Motor neuron (in vitro differentiated cells): ENCODE data around the gene NKX3-2. TPM values are rescaled to one million over a fixed set of nuclear protein-coding genes. Genes with fewer than 3 reads are reported as not detected.
A peak's percentile ranks its signal among the peaks of the same experiment; 100 is the strongest.

Experiments
- ATAC-seq, 8 experiments: fragments of 200-7000 bp; cut with Tn5 transposase; replicated peaks in 6 of 8; 2 replicates each; pipeline ENCODE4 v1.8.0; 2021; ENCODE audit warnings: mild to moderate bottlenecking in 8 of 8, moderate library complexity in 8 of 8
- H3K27ac ChIP-seq, 2 donors: fragments of 250-450 bp; sonication (Bioruptor Pico); 2 replicates each; pipeline ENCODE4 v1.9.0; 2021; ENCODE audit warnings: antibody characterized with exemption in 2 of 2, mild to moderate bottlenecking in 2 of 2, moderate library complexity in 1 of 2
- H3K4me1 ChIP-seq, 2 donors: fragments of 250-450 bp; sonication (Bioruptor Pico); replicated peaks in 1 of 2; 2 replicates each; pipeline ENCODE4 v1.6.1; 2021; ENCODE audit warnings: antibody characterized with exemption in 2 of 2, mild to moderate bottlenecking in 2 of 2, moderate library complexity in 1 of 2
- H3K4me3 ChIP-seq, 5 donors: fragments of 250-450 bp; sonication (Bioruptor Pico); 2 replicates each; pipeline ENCODE4 v1.9.0; 2021; ENCODE audit warnings: antibody characterized with exemption in 5 of 5, mild to moderate bottlenecking in 5 of 5, moderate library complexity in 4 of 5
- WGBS, 10 experiments: fragments of 450-650 bp; shearing (Covaris generic); methylation state at CpG; one replicate each; pipeline ENCODE4 v1.0.0; 2022; 5-methylcytosine and 5-hydroxymethylcytosine counted together
- in situ Hi-C, 9 experiments: fragments of 400-800 bp; cut with MboI; loops; one replicate each; pipeline ENCODE4 v1.15.0; 2021; ENCODE audit warnings: low sequenced_read_pairs in 9 of 9, low pct_unique_long_range_greater_than_20kb in 2 of 9; ENCODE audit not compliant: unreplicated experiment in 9 of 9
- total RNA-seq, 8 experiments: library from RNA; unstranded; fragments of 300-600 nt; gene quantifications; 2 replicates each; pipeline versions ENCODE4 v1.2.3 to v1.2.4, GENCODE V29; 2022

The NKX3-2 gene
- total RNA-seq, 8 experiments from 2014 or later, result 0.43 to 24.3 (median 1.0) TPM

DNA sequence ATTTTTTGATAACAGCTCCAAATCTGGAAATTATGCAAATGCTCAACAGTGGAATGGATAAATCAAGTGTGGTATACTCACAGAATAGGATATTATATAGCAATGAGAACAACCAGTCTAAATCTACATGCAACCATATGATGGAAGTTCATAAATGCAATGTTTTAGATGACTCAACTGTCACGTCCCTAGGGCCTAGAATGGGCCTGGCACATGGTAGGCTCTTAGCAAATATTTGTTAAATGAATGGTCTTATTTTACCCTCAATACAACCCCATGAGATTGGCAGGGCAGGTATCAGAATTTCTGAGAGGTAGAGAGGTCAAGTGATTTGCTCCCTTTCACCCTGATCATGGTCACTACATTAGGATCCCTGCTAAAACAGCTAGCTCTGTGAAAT is 14.6 kb upstream of the NKX3-2 start:
- Histone ChIP-seq H3K27ac (no peak overlapping the region), H3K4me3 (no peak overlapping the region), H3K4me1 (no peaks in the 10 kb centered on the region)
- ATAC-seq, result no peak
- 43 to 100% (median 60%) methylated on average over 1 of the region's 1 CpG; no CpG with 5 or more reads in 4 of the 10 experiments for WGBS, 10 experiments
- in situ Hi-C loops, result loop anchor here in 2 of 9 experiments (10.0 to 25.0 kb wide), 2 partner anchors 704 to 822 kb away; no protein-coding TSS in a partner anchor

DNA sequence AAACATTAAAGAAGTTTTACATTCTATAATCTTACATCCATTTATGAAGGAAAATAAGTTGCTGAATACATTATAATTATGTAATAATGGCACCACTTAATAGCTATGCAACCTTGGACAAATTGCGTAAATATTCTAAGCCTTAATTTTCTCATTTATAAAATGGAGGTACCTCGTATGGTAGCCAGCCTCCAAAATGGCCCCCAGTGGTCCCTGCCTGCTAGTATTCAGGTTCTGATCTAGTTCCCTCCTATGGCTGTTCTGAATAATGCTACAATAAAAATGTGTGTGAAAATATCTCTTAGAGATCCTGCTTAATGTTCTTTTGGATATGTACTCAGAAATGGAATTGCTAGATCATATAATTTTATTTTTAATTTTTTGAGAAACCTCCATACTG is 11.0 kb upstream of the NKX3-2 start:
- Histone ChIP-seq H3K4me3 (no peak overlapping the region), H3K4me1 (no peaks in the 10 kb centered on the region), H3K27ac (no peak overlapping the region)
- in situ Hi-C loops, result loop anchor here in 2 of 9 experiments (10.0 to 25.0 kb wide), 2 partner anchors 701 to 818 kb away; no protein-coding TSS in a partner anchor
- 41 to 100% (median 80%) methylated on average over 1 to 2 of the region's 2 CpGs; no CpG with 5 or more reads in 3 of the 10 experiments for WGBS, 10 experiments
- ATAC-seq, result no peak

DNA sequence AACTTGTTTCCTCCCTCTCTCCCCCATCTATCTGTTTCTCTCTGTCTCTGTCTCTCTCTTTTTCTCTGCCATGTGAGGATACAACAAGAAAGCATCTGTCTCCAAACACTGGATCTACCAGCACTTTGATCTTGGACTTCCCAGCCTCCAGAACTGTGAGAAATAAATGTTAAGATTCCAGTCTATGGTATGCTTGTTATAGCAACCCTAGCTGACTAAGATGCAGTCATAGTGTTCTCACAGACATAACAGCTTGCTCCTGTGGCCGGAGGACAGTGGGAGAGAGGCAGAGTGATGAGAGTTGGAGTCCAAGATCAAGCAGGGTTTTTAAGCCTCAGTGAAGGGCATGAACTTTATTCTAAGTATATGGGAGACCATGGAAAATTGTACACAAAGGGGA is 8.8 kb upstream of the NKX3-2 start:
- WGBS, 10 experiments, result 20 to 100% (median 75%) methylated on average over 1 of the region's 1 CpG; no CpG with 5 or more reads in 3 of the 10 experiments
- in situ Hi-C loops, result loop anchor here in 2 of 9 experiments (10.0 to 25.0 kb wide), 2 partner anchors 698 to 816 kb away; no protein-coding TSS in a partner anchor

DNA sequence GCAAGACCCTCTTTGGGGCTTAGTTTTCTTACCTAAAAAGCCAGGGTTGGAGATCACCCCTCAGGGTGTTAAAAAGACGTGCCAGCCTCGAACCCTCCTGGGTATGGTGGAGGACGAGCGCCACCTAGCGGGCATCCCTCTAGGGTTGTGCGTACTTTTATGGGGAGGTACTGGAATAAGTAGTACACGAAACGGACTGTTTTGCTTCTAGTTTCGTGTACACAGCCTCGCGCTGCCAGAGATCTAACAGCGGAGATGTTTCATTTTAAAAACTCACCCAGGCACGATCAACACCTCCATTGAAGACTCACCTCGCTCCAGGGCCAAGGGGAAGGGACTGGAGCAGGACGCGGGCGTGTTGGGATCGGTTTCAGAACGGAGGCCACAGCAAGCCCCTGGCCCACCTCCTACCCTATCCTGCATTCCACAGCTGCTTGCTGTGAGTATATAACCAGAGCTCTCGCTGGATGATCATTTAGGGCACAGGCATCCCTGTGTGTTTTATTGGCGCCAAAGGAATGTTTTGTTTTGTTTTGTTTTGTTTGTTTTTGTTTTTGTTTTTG is 4.8 kb upstream of the NKX3-2 start:
- in situ Hi-C loops, result loop anchor here in 8 of 9 experiments (10.0 to 25.0 kb wide), 4 partner anchors 687 to 812 kb away; no protein-coding TSS in a partner anchor
- H3K4me1 ChIP-seq, result peaks cover 4 to 5% of the 10 kb centered on the region in 2 donors
- H3K27ac ChIP-seq, result no peak overlapping the region
- 0 to 40% (median 3%) methylated on average over 1 to 16 of the region's 21 CpGs; no CpG with 5 or more reads in 1 of the 10 experiments for WGBS, 10 experiments
- ATAC-seq, result peak in 7 of 8 experiments; percentile 17 to 45 (median 26)
- peak overlapping the region in 4 of 5 donors; percentile 6 to 23 (median 14) for H3K4me3 ChIP-seq

More for the DNA sequence above, 8.8 kb upstream of the NKX3-2 start:
- Histone ChIP-seq H3K27ac (no peak overlapping the region), H3K4me3 (no peak overlapping the region), H3K4me1 (no peaks in the 10 kb centered on the region)
- no peak for ATAC-seq

DNA sequence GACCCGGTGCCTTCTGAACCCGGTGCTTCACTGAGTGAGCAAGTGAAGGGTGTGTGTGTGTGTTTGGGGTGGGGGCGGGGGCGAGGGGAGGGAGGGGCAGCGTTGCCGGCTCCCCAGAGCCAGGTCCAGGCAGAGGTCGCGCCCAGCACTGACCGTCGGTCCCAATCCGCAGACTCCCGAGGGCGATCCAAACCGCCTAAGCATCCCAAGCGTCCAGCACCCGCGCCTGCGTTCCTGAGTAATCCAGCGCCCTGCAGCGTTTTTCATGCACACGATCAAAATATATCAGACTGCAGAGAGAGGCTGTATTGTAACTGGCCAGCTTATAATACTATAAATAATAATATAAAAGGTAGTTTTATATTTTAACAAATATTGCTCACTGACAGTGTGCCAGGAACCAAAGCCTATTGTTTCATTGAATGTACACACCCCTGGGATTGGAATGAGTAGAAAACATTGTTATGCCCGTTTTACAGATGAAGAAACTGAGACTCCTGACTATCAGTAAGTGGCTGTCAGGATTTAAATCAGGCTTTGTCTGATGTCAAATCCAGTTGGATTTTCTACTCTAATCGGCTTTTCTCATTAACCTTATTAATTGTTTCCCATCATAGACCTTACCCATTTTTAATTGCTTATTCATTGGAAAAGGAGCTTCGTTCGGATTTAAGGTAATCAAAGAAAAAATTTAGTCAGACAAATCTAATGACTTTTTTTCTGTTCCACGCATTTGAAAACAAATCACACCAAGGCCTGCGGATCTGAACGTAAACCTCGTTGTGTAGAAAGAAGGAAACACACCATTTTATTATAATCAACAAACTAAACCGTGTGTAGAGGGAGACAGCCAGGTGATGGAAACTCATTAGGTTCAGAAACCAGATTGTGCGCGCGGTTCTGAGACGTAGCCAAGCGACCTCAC is 4.0 kb upstream of the NKX3-2 start:
- WGBS, 10 experiments, result 0 to 60% (median 20%) methylated on average over 1 to 26 of the region's 35 CpGs
- ATAC-seq, result no peak
- H3K4me3 ChIP-seq, result peak overlapping the region in 4 of 5 donors; percentile 25 to 46 (median 32)
- no peak overlapping the region for H3K27ac ChIP-seq
- H3K4me1 ChIP-seq, result peaks cover 5 to 7% of the 10 kb centered on the region in 2 donors
- in situ Hi-C loops, result loop anchor here in 8 of 9 experiments (10.0 to 25.0 kb wide), 4 partner anchors 686 to 811 kb away; no protein-coding TSS in a partner anchor

GRCh38 chr4:13547485-13548041 is 3.3 kb upstream of the NKX3-2 start:
- 0% methylated on average over 1 to 7 of the region's 56 CpGs; no CpG with 5 or more reads in 7 of the 10 experiments for WGBS, 10 experiments
- in situ Hi-C loops, result loop anchor here in 8 of 9 experiments (10.0 to 25.0 kb wide), 4 partner anchors 685 to 810 kb away; no protein-coding TSS in a partner anchor
- peak overlapping the region; percentile 18 to 46 (median 28) for H3K4me3 ChIP-seq

DNA sequence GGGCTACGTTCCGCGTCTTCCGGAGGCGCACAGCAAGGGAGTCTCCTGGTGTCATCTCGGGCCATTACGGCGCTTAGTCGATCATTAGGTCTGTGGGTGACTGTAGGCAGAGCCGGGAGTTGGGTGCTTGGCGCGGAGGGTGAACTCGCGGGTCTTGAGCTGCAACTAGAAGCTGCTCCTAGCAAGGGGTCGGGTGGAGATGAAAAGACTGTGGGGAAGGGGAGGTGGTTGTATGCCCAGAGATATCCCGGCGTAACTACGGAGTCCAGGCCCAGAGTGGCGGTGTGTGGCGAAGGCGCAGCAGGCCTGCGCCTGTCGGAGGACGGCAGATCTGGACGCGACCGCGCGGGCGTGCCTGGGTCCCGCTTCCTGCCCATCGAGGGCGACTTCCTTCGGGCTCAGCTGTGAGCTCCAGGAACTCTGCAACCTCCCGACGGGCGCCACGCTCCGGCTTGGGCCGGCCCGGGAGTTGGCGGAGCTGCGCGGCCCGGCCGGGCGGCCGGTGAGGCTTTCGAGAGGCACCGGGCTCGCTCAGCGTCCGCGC is 2.7 kb upstream of the NKX3-2 start:
- in situ Hi-C loops, result loop anchor here in 8 of 9 experiments (10.0 to 25.0 kb wide), 4 partner anchors 685 to 810 kb away; no protein-coding TSS in a partner anchor
- Histone ChIP-seq H3K27ac (no peak overlapping the region), H3K4me1 (peaks cover 5 to 12% of the 10 kb centered on the region in 2 donors), H3K4me3 (peak overlapping the region; percentile 18 to 46 (median 28))
- WGBS, 10 experiments, result 0 to 24% (median 16%) methylated on average over 3 to 19 of the region's 54 CpGs; no CpG with 5 or more reads in 5 of the 10 experiments
- peak in 4 of 8 experiments; percentile 0 to 9 (median 5) for ATAC-seq

More at GRCh38 chr4:13547485-13548041, 3.3 kb upstream of the NKX3-2 start:
- Histone ChIP-seq H3K27ac (no peak overlapping the region), H3K4me1 (peaks cover 5 to 8% of the 10 kb centered on the region in 2 donors)
- peak in 3 of 8 experiments; percentile 1 to 7 (median 2) for ATAC-seq

DNA sequence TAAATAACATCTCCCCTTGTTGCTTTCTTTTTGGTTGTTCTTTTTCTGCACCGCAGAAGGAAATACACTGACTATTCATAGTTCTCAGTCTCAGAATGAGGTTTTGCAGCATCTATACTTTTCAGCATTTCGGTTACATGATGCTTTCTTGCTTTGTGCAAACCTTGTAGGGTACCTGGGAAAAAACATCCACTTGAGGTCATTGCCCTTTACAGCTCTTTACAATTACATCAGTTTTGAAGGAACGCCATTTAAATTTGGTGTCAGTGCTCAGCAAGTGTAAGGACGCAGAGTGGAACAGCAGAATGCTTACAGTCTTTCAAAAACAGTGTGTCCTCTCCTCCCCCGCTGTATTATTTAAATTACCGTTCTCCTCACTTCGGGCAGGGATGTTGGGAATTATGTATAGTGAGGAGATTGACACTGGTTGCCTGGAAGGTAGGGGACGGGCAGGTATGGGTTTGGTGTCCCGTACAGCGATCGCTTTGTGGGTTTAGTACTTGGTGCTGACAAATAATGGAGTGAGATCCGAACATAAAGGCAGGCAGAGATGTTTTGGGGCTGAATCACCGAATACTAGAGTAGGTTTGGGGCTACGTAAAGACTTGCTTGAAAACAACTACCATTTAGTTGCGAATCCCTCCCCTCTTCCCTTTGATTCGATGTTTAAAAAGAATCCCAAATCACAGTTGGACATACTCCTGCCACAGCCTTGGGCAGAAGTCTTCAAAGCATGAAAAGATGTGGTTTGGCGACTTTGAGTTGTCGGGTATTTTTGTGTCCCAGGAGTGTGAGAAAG is 2.0 kb upstream of the NKX3-2 start:
- no peak for ATAC-seq
- H3K27ac ChIP-seq, result no peak overlapping the region
- 11 to 70% (median 31%) methylated on average over 2 to 16 of the region's 18 CpGs for WGBS, 10 experiments
- in situ Hi-C loops, result loop anchor here in 8 of 9 experiments (10.0 to 25.0 kb wide), 4 partner anchors 684 to 809 kb away; no protein-coding TSS in a partner anchor
- H3K4me3 ChIP-seq, result peak overlapping the region in 1 of 5 donors; percentile 46
- H3K4me1 ChIP-seq, result peaks cover 5 to 15% of the 10 kb centered on the region in 2 donors

- Histone ChIP-seq H3K27ac (no peak overlapping the region), H3K4me3 (peak overlapping the region; percentile 34 to 70 (median 48)), H3K4me1 (peaks cover 5 to 15% of the 10 kb centered on the region in 2 donors)
- no peak for ATAC-seq
- WGBS, 10 experiments, result 3 to 43% (median 12%) methylated on average over 3 to 8 of the region's 8 CpGs
- in situ Hi-C loops, result loop anchor here in 8 of 9 experiments (10.0 to 25.0 kb wide), 4 partner anchors 683 to 808 kb away; no protein-coding TSS in a partner anchor
These were observed 1.1 kb upstream of the NKX3-2 start for GRCh38 chr4:13545394-13545808.

GRCh38 chr4:13544606-13545393 is 492 bp upstream of the NKX3-2 start:
- peak; percentile 69 to 87 (median 84) for ATAC-seq
- in situ Hi-C loops, result loop anchor here in 8 of 9 experiments (10.0 to 25.0 kb wide), 4 partner anchors 682 to 807 kb away; no protein-coding TSS in a partner anchor
- Histone ChIP-seq H3K27ac (peak overlapping the region; percentile 16 to 23), H3K4me1 (peaks cover 5 to 15% of the 10 kb centered on the region in 2 donors), H3K4me3 (peak overlapping the region; percentile 34 to 70 (median 48))
- WGBS, 10 experiments, result 0 to 50% (median 0%) methylated on average over 1 to 9 of the region's 54 CpGs; no CpG with 5 or more reads in 1 of the 10 experiments
